Ishikawa (cell line): ENCODE data around the gene CLDN4.
A peak's percentile ranks its signal among the peaks of the same experiment; 100 is the strongest.

ENCODE experiments used
- CEBPB ChIP-seq: IDR thresholded peaks from 2 replicates; pipeline ENCODE4 v1.6.1; 2012
- CREB1 ChIP-seq: IDR thresholded peaks from 2 replicates; pipeline ENCODE4 v1.6.1; 2012; ENCODE audit warnings: low read depth
- EGR1 ChIP-seq: IDR thresholded peaks from 2 replicates; pipeline ENCODE4 v1.6.1; 2012
- EP300 ChIP-seq: IDR thresholded peaks from 2 replicates; pipeline ENCODE4 v1.6.1; 2012; ENCODE audit warnings: borderline replicate concordance
- FOXM1 ChIP-seq: IDR thresholded peaks from 2 replicates; pipeline ENCODE4 v1.6.1; 2012; ENCODE audit warnings: low read depth, borderline replicate concordance
- NFIC ChIP-seq: IDR thresholded peaks from 2 replicates; pipeline ENCODE4 v1.6.1; 2012
- RAD21 ChIP-seq: IDR thresholded peaks from 2 replicates; pipeline ENCODE4 v1.6.1; 2012; ENCODE audit warnings: low read depth
- TAF1 ChIP-seq: IDR thresholded peaks from 2 replicates; pipeline ENCODE4 v1.6.1; 2012; ENCODE audit warnings: low read depth, mild to moderate bottlenecking
- TCF12 ChIP-seq: IDR thresholded peaks from 2 replicates; pipeline ENCODE4 v1.6.1; 2012; ENCODE audit warnings: low read depth
- TEAD4 ChIP-seq: IDR thresholded peaks from 2 replicates; pipeline ENCODE4 v1.6.1; 2012
- YY1 ChIP-seq: IDR thresholded peaks from 2 replicates; pipeline ENCODE4 v1.6.1; 2012; ENCODE audit warnings: low read depth
- ZBTB7A ChIP-seq: IDR thresholded peaks from 2 replicates; pipeline ENCODE4 v1.6.1; 2012; ENCODE audit warnings: low read depth
- TF ChIP-seq, protein P1 (sequence below): IDR thresholded peaks from 2 replicates; pipeline ENCODE4 v1.6.1; 2012
- TF ChIP-seq, protein P2 (sequence below): IDR thresholded peaks from 2 replicates; pipeline ENCODE4 v1.6.1; 2012
- TF ChIP-seq, protein P3 (sequence below): IDR thresholded peaks from 2 replicates; pipeline ENCODE4 v1.6.1; 2012; ENCODE audit warnings: low read depth, mild to moderate bottlenecking

CLDN4 gene

DNA sequence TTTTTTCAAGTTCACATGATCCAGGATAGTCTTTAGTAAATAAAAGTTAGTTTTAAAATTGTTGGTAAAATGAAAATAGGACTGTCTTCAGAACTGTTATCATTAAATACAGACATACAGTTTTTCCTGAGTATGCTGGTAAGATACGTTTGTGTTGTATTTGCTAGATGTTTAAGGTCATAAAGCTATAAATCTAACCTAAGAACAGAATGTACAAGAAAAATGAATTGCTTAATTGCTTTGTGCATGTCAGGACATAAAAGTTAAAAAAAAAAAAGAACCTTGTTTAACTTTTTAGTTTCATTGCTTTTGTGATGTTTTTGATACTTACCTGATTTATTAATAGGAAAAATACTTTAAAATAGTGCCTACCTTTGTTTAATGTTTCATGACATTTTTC lies 29.2 kb upstream of the CLDN4 start:
- TF ChIP-seq TAF1 = no peak
- no peak for TF ChIP-seq FOXM1
- TF ChIP-seq EGR1 = no peak
- TF ChIP-seq, protein P1, sequence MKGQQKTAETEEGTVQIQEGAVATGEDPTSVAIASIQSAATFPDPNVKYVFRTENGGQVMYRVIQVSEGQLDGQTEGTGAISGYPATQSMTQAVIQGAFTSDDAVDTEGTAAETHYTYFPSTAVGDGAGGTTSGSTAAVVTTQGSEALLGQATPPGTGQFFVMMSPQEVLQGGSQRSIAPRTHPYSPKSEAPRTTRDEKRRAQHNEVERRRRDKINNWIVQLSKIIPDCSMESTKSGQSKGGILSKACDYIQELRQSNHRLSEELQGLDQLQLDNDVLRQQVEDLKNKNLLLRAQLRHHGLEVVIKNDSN = no peak
- TF ChIP-seq NFIC = no peak
- TF ChIP-seq TEAD4 = no peak
- TF ChIP-seq, protein P2, sequence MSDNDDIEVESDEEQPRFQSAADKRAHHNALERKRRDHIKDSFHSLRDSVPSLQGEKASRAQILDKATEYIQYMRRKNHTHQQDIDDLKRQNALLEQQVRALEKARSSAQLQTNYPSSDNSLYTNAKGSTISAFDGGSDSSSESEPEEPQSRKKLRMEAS = no peak
- no peak for TF ChIP-seq TCF12
- no peak for TF ChIP-seq YY1
- TF ChIP-seq RAD21 = no peak
- TF ChIP-seq, protein P3, sequence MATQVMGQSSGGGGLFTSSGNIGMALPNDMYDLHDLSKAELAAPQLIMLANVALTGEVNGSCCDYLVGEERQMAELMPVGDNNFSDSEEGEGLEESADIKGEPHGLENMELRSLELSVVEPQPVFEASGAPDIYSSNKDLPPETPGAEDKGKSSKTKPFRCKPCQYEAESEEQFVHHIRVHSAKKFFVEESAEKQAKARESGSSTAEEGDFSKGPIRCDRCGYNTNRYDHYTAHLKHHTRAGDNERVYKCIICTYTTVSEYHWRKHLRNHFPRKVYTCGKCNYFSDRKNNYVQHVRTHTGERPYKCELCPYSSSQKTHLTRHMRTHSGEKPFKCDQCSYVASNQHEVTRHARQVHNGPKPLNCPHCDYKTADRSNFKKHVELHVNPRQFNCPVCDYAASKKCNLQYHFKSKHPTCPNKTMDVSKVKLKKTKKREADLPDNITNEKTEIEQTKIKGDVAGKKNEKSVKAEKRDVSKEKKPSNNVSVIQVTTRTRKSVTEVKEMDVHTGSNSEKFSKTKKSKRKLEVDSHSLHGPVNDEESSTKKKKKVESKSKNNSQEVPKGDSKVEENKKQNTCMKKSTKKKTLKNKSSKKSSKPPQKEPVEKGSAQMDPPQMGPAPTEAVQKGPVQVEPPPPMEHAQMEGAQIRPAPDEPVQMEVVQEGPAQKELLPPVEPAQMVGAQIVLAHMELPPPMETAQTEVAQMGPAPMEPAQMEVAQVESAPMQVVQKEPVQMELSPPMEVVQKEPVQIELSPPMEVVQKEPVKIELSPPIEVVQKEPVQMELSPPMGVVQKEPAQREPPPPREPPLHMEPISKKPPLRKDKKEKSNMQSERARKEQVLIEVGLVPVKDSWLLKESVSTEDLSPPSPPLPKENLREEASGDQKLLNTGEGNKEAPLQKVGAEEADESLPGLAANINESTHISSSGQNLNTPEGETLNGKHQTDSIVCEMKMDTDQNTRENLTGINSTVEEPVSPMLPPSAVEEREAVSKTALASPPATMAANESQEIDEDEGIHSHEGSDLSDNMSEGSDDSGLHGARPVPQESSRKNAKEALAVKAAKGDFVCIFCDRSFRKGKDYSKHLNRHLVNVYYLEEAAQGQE = no peak
- TF ChIP-seq CREB1 = no peak
- no peak for TF ChIP-seq EP300
- no peak for TF ChIP-seq CEBPB
- TF ChIP-seq ZBTB7A = no peak

DNA sequence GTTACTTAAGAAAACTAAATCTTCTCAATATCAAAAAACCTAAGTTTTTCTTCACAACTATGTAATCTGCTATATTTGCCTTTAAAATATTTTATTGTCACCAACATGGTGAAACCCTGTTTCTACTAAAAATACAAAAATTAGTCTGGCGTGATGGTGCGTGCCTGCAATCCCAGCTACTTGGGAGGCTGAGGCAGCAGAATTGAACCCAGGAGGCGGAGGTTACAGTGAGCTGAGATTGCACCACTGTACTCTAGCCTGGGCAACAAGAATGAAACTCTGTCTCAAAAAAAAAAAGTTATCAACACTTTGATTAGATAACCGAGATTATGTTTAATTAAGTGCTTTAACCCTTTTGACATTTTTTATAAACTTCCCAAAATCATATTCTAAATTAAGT lies 28.3 kb upstream of the CLDN4 start:
- TF ChIP-seq, protein P1 = no peak
- TF ChIP-seq CREB1 = no peak
- no peak for TF ChIP-seq CEBPB
- TF ChIP-seq TCF12 = no peak
- no peak for TF ChIP-seq TAF1
- no peak for TF ChIP-seq NFIC
- TF ChIP-seq, protein P2 = no peak
- TF ChIP-seq FOXM1 = no peak
- no peak for TF ChIP-seq EP300
- no peak for TF ChIP-seq EGR1
- TF ChIP-seq, protein P3 = no peak
- no peak for TF ChIP-seq ZBTB7A
- TF ChIP-seq YY1 = no peak
- no peak for TF ChIP-seq TEAD4
- no peak for TF ChIP-seq RAD21

DNA sequence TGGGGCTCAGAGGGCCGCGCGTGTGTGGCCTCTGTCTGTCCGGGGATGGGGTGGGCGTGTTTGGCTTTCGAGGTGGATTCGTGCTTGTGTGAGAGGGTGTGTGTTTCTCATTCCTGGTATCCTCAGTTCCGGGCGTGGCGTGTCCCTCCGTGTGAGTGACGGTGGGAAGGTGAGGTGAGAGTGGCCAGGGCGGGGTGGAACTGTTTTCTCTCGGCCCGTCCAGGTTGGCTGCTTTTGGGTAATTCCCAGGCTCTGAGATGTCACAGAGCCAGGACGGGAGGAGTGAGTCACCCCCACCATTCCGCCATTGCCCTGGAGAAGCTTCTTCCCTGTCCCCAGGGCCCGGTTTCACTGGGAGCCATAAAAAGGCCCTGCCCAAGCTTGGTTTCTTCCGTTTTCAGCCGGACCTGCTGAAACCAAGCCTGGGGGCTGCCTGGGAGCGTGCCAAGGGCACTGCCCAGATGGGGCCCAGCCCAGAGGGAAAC lies 21.3 kb upstream of the CLDN4 start:
- no peak for TF ChIP-seq FOXM1
- peak; percentile 55; the same call in 1 of the 2 replicates for TF ChIP-seq YY1

DNA sequence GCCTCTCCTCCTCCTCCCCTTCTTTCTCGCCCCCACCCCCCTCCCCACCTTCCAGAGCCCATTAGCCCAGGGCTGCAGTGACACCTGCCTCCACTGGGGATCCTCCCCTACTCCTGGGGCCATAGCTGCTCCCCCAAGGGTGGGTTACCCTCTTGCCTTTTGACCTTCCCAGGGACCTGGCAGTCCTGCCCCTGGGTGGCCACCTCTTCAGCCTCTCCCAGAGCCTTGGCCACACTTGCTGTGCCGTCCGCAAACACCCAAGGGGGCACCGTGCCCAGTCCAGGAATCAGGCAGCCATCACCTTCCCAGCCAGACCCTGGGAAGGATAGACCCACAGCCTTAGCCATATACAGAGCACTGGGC lies 19.8 kb upstream of the CLDN4 start:
- TF ChIP-seq EP300 (no peak), TCF12 (no peak), RAD21 (no peak)

DNA sequence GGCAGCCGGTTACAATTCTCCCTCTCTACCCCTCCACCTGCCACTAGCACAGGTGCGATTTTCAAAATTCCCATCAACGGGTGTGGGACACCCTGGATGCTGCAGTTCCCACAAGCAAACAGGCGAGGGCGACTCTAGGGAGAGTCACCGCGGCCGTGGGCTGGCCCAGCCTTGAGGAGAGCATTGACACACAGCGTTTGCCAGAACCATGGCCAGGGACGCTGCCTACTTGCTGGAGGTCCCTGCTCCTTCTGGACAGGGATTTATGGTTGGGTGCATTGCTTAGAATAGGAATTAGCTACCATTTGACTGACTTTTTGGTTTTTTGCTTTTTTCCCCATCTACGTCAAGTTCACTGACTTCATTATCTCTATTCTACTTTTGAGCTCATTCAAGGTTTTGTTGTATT lies 19.0 kb upstream of the CLDN4 start:
- TF ChIP-seq, protein P2 = peak; percentile 44
- no peak for TF ChIP-seq YY1
- TF ChIP-seq EGR1 = no peak
- no peak for TF ChIP-seq TCF12
- TF ChIP-seq, protein P1 = no peak
- no peak for TF ChIP-seq NFIC
- no peak for TF ChIP-seq CEBPB
- no peak for TF ChIP-seq TAF1
- TF ChIP-seq TEAD4 = no peak
- TF ChIP-seq, protein P3 = peak; percentile 74
- TF ChIP-seq FOXM1 = peak; percentile 87
- TF ChIP-seq RAD21 = peak; percentile 95
- TF ChIP-seq EP300 = no peak
- TF ChIP-seq ZBTB7A = no peak
- no peak for TF ChIP-seq CREB1
